ENCODE results near the gene ZMAT2.
"Not testable (repeated sequence)": the region's sequence is repeated elsewhere in the genome, so short reads cannot be mapped to it uniquely, and the experiment has no call there.

ZMAT2 gene

GRCh38 chr5:140710899-140711552, 10.8 kb downstream of the ZMAT2 start:
- DNase-seq, result peak; percentile 87

GRCh38 chr5:140711794-140712193, 11.5 kb downstream of the ZMAT2 start:
- no peak for DNase-seq

- no peak for DNase-seq
Measured at GRCh38 chr5:140713562-140714094, 13.4 kb downstream of the ZMAT2 start.

- DNase-seq, result not testable (repeated sequence)
Measured at GRCh38 chr5:140716238-140716637, 16.0 kb downstream of the ZMAT2 start.

GRCh38 chr5:140718266-140718592, 18.0 kb downstream of the ZMAT2 start:
- DNase-seq, result no peak

GRCh38 chr5:140720738-140721137, 20.5 kb downstream of the ZMAT2 start:
- DNase-seq, result not testable (repeated sequence)

GRCh38 chr5:140721395-140721794, 21.1 kb downstream of the ZMAT2 start:
- not testable (repeated sequence) for DNase-seq

- DNase-seq, result peak; percentile 66
Measured at GRCh38 chr5:140725799-140726471, 25.7 kb downstream of the ZMAT2 start.

GRCh38 chr5:140733098-140733497, 32.9 kb downstream of the ZMAT2 start:
- DNase-seq, result no peak

DNA sequence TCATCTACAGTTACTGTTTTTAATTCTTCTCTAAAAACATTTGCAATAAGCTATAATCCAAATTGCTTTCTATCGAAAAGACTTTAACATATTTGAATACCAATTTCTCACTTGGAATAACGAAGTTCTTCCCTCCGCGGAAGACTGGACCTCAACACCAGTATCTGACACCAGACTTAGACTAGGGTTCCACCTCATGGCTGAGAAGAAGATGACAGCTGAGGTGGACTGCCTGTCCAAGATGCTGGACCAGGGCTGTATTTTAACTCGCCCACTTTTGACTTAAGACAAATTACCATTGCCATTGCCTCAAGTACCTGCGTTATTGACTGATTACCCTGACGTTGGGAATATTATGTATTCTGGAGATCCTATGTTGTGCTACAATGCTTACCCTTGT, 34.1 kb downstream of the ZMAT2 start:
- DNase-seq, result no peak

DNA sequence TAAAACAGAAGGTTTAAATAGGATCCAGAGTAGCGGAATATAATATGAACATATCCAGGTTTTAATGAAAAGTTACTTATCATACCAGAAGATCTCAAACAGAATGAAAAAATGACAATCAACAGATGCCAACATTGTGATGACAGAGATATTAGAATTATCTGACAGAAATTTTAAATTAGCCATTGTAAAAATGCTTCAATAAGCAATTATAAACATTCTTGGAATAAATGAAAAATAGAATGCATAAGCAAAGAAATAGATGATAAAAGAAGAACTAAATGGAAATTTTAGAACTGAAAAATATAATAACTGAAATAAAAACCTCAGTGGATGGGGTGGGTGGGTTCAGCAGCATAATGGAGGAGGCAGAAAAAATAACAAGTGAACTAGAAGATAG, 37.2 kb downstream of the ZMAT2 start:
- no peak for DNase-seq

GRCh38 chr5:140741967-140742366, 41.7 kb downstream of the ZMAT2 start:
- DNase-seq, result no peak

DNA sequence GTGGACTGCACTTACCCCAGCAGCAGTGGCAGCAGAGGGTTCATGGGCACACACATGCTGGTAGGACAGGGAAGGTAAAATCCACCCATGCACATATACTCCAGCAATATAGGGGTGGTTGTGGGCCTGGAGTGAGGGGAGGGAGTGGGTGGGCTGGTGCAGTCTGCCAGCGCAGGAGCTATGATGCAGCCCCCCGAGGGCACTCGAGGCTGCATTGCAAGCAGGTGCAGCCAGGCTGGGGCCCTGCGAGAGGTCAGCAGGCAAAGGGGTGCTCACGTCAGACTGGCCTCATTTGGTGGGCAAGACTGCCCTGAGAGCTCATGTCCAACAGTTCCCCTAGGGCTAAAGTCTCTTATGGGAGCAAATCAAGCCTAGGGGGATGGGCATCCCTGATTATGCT, 53.3 kb downstream of the ZMAT2 start:
- no peak for DNase-seq
